PFSK-1 (cell line): ENCODE results near the gene LEFTY1.

Experiments used
- FOXP2 ChIP-seq: optimal IDR thresholded peaks from 2 replicates; pipeline ENCODE3; 2011; ENCODE audit warnings: borderline replicate concordance, control low read depth, inconsistent platforms; ENCODE audit not compliant: insufficient read depth; ENCODE audit errors: extremely low read length, extremely low read depth
- POLR2AphosphoS5 ChIP-seq: IDR thresholded peaks from 2 replicates; pipeline ENCODE4 v1.6.1; 2012; ENCODE audit warnings: low read depth, mild to moderate bottlenecking, control low read depth, low read length, moderate library complexity
- SIN3A ChIP-seq: IDR thresholded peaks from 2 replicates; pipeline ENCODE4 v1.6.1; 2012; ENCODE audit warnings: mild to moderate bottlenecking, low read length, moderate library complexity, borderline replicate concordance; ENCODE audit not compliant: insufficient read depth
- TAF1 ChIP-seq: IDR thresholded peaks from 2 replicates; pipeline ENCODE4 v1.6.1; 2012; ENCODE audit warnings: low read length, control low read depth, borderline replicate concordance; ENCODE audit not compliant: insufficient read depth
- TF ChIP-seq, protein P1 (sequence below), 2 experiments: IDR thresholded peaks; 2 replicates each; pipeline versions ENCODE4 v1.6.1 to v1.8.0; 2011 to 2012; ENCODE audit warnings: low read depth in 2 of 2, low read length in 2 of 2, control low read depth in 1 of 2, inconsistent platforms in 1 of 2, mild to moderate bottlenecking in 1 of 2, moderate library complexity in 1 of 2; ENCODE audit not compliant: insufficient read depth in 1 of 2

GRCh38 chr1:225843426-225843795 lies 45.5 kb downstream of the LEFTY1 start:
- TF ChIP-seq, protein P1, sequence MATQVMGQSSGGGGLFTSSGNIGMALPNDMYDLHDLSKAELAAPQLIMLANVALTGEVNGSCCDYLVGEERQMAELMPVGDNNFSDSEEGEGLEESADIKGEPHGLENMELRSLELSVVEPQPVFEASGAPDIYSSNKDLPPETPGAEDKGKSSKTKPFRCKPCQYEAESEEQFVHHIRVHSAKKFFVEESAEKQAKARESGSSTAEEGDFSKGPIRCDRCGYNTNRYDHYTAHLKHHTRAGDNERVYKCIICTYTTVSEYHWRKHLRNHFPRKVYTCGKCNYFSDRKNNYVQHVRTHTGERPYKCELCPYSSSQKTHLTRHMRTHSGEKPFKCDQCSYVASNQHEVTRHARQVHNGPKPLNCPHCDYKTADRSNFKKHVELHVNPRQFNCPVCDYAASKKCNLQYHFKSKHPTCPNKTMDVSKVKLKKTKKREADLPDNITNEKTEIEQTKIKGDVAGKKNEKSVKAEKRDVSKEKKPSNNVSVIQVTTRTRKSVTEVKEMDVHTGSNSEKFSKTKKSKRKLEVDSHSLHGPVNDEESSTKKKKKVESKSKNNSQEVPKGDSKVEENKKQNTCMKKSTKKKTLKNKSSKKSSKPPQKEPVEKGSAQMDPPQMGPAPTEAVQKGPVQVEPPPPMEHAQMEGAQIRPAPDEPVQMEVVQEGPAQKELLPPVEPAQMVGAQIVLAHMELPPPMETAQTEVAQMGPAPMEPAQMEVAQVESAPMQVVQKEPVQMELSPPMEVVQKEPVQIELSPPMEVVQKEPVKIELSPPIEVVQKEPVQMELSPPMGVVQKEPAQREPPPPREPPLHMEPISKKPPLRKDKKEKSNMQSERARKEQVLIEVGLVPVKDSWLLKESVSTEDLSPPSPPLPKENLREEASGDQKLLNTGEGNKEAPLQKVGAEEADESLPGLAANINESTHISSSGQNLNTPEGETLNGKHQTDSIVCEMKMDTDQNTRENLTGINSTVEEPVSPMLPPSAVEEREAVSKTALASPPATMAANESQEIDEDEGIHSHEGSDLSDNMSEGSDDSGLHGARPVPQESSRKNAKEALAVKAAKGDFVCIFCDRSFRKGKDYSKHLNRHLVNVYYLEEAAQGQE (IDR thresholded peaks at IDR 0.05; ENCODE audit: insufficient read depth in 1 of 2, low read depth in 2 of 2, low read length in 2 of 2), result no peak
- no peak for TF ChIP-seq TAF1
- TF ChIP-seq SIN3A, result no peak
- no peak for TF ChIP-seq POLR2AphosphoS5
- TF ChIP-seq FOXP2, result no peak
